SU-DHL-6 (cell line): ENCODE measurements around the gene FGF5.
"Not testable (repeated sequence)": the region's sequence is repeated elsewhere in the genome, so short reads cannot be mapped to it uniquely, and the experiment has no call there.

Source experiments
- H2AFZ ChIP-seq: fragments of 200-600 bp; sonication (generic); 2 replicates; pipeline ENCODE4 v1.6.1; 2014; ENCODE audit warnings: low read depth, mild to moderate bottlenecking, moderate library complexity, mixed read lengths, antibody characterized with exemption, low read length; ENCODE audit not compliant: severe bottlenecking
- H3F3A ChIP-seq: fragments of 200-600 bp; shearing (Covaris generic); 2 replicates; pipeline ENCODE4 v1.6.0; 2016; ENCODE audit warnings: antibody characterized with exemption, mild to moderate bottlenecking; ENCODE audit not compliant: insufficient read depth
- H3K27ac ChIP-seq: fragments of 200-600 bp; sonication (generic); 2 replicates; pipeline ENCODE4 v1.5.1; 2016; ENCODE audit warnings: low read depth, mild to moderate bottlenecking, low read length, moderate library complexity, mixed read lengths
- H3K27me3 ChIP-seq: fragments of 200-600 bp; sonication (generic), shearing (Covaris generic); 2 replicates; pipeline ENCODE4 v1.6.0; 2014; ENCODE audit warnings: mild to moderate bottlenecking, low read length
- H3K36me3 ChIP-seq: fragments of 200-600 bp; sonication (generic); 2 replicates; pipeline ENCODE4 v1.6.1; 2014; ENCODE audit warnings: mild to moderate bottlenecking, low read length, mixed read lengths
- H3K4me2 ChIP-seq: fragments of 300-600, 200-600 bp; shearing (Covaris generic), sonication (generic); 2 replicates; pipeline ENCODE4 v1.6.0; 2014; ENCODE audit warnings: low read length, low read depth, mild to moderate bottlenecking; ENCODE audit not compliant: poor library complexity, severe bottlenecking
- H3K4me3 ChIP-seq: fragments of 200-600 bp; sonication (generic); 2 replicates; pipeline ENCODE4 v1.5.1; 2014; ENCODE audit warnings: antibody characterized with exemption, low read length, mild to moderate bottlenecking, mixed read lengths; ENCODE audit not compliant: insufficient read depth, poor library complexity, severe bottlenecking
- H3K79me2 ChIP-seq: fragments of 200-600 bp; sonication (generic); 2 replicates; pipeline ENCODE4 v1.6.1; 2014; ENCODE audit warnings: mild to moderate bottlenecking, low read length, moderate library complexity; ENCODE audit not compliant: insufficient read depth
- H3K9ac ChIP-seq: fragments of 200-600 bp; sonication (generic); 2 replicates; pipeline ENCODE4 v1.7.0; 2014; ENCODE audit warnings: mild to moderate bottlenecking, low read length
- H3K9me2 ChIP-seq: fragments of 200-600 bp; sonication (generic); replicated peaks from 2 replicates; pipeline ENCODE4 v1.6.1; 2014; ENCODE audit warnings: low read length; ENCODE audit not compliant: insufficient read depth
- H3K9me3 ChIP-seq: fragments of 200-600 bp; sonication (generic); 2 replicates; pipeline ENCODE4 v1.6.1; 2014; ENCODE audit warnings: low read length, mixed read lengths; ENCODE audit not compliant: insufficient read depth
- H4K20me1 ChIP-seq: fragments of 200-600 bp; sonication (generic); 2 replicates; pipeline ENCODE4 v1.6.1; 2014; ENCODE audit warnings: low read depth, mild to moderate bottlenecking, antibody characterized with exemption, low read length, moderate library complexity, mixed read lengths
- CTCF ChIP-seq: fragments of 200-600 bp; sonication (generic); IDR thresholded peaks from one replicate; pipeline ENCODE4 v1.5.1; 2017; ENCODE audit warnings: antibody characterized with exemption, mild to moderate bottlenecking, low read length, moderate library complexity; ENCODE audit not compliant: insufficient read depth, poor library complexity, severe bottlenecking
- EZH2phosphoT487 ChIP-seq: fragments of 200-600 bp; sonication (generic), shearing (Covaris generic); conservative IDR thresholded peaks from 2 replicates; pipeline ENCODE4 v1.6.1; 2018; ENCODE audit warnings: mild to moderate bottlenecking, antibody characterized with exemption, low read length, moderate library complexity, mixed read lengths

FGF5 gene

GRCh38 chr4:80279751-80280150 lies 13.3 kb downstream of the FGF5 start:
- Histone ChIP-seq H2AFZ (no peak overlapping the region), H3K9me3 (no peaks in the 10 kb centered on the region), H3K27ac (no peak overlapping the region), H3K9ac (no peak overlapping the region), H3K4me3 (no peak overlapping the region), H4K20me1 (no peaks in the 10 kb centered on the region), H3K79me2 (no peaks in the 10 kb centered on the region), H3K4me2 (no peak overlapping the region), H3K27me3 (no peaks in the 10 kb centered on the region), H3K36me3 (no peaks in the 10 kb centered on the region), H3F3A (no peaks in the 10 kb centered on the region), H3K9me2 (no peaks in the 10 kb centered on the region)
- no peak for TF ChIP-seq CTCF

- Histone ChIP-seq H3K4me3 (no peak overlapping the region), H2AFZ (no peak overlapping the region)
These were observed 20.0 kb downstream of the FGF5 start for GRCh38 chr4:80286451-80286850.

GRCh38 chr4:80290665-80291064 lies 24.2 kb downstream of the FGF5 start:
- H3K27ac ChIP-seq, H3K79me2 ChIP-seq, H3F3A ChIP-seq, H3K4me3 ChIP-seq, H3K9me2 ChIP-seq, H3K27me3 ChIP-seq, H3K9me3 ChIP-seq, H3K4me2 ChIP-seq, H3K36me3 ChIP-seq, H4K20me1 ChIP-seq, H2AFZ ChIP-seq, H3K9ac ChIP-seq: not testable (repeated sequence)

More at GRCh38 chr4:80286451-80286850, 20.0 kb downstream of the FGF5 start:
- Histone ChIP-seq H3K79me2 (no peaks in the 10 kb centered on the region), H3K9me3 (no peaks in the 10 kb centered on the region), H3F3A (no peaks in the 10 kb centered on the region), H3K27ac (no peak overlapping the region), H4K20me1 (no peaks in the 10 kb centered on the region), H3K9ac (no peak overlapping the region), H3K27me3 (no peaks in the 10 kb centered on the region), H3K36me3 (no peaks in the 10 kb centered on the region), H3K4me2 (no peak overlapping the region), H3K9me2 (no peaks in the 10 kb centered on the region)
- TF ChIP-seq EZH2phosphoT487, result no peak
- no peak for TF ChIP-seq CTCF

GRCh38 chr4:80294206-80294605 lies 27.7 kb downstream of the FGF5 start:
- no peak overlapping the region for H3K4me3 ChIP-seq
- no peaks in the 10 kb centered on the region for H4K20me1 ChIP-seq
- TF ChIP-seq EZH2phosphoT487 (no peak), CTCF (no peak)
- H3K9me2 ChIP-seq, result no peaks in the 10 kb centered on the region
- no peaks in the 10 kb centered on the region for H3K9me3 ChIP-seq
- no peak overlapping the region for H3K4me2 ChIP-seq
- H3K9ac ChIP-seq, result no peak overlapping the region
- no peaks in the 10 kb centered on the region for H3K79me2 ChIP-seq
- H3K36me3 ChIP-seq, result no peaks in the 10 kb centered on the region
- H3F3A ChIP-seq, result no peaks in the 10 kb centered on the region
- no peaks in the 10 kb centered on the region for H3K27me3 ChIP-seq
- H3K27ac ChIP-seq, result no peak overlapping the region
- H2AFZ ChIP-seq, result no peak overlapping the region
